SK-N-SH (cell line): Measurements from ENCODE around the gene MTPN. TPM values are rescaled to one million over a fixed set of nuclear protein-coding genes. Genes with fewer than 3 reads are reported as not detected.
A peak's percentile ranks its signal among the peaks of the same experiment; 100 is the strongest.

Experiments
- CTCF ChIA-PET: fragments of 300-600, 350-600 bp; formaldehyde crosslinking; extraction: SDS; loops from one replicate; lab custom pipeline; 2021; lab: Yijun Ruan, JAX
- POLR2A ChIA-PET: fragments of 350-600 bp; sonication (Branson Sonifier 250); formaldehyde crosslinking; extraction: SDS; loops from one replicate; lab custom pipeline; 2020; ENCODE audit warnings: antibody characterized with exemption, inconsistent platforms; lab: Yijun Ruan, JAX
- DNase-seq: peaks from one replicate; pipeline ENCODE4 v3.0.0; 2012
- H2AFZ ChIP-seq: fragments of 200-600 bp; sonication (generic); 2 replicates; pipeline ENCODE4 v1.8.1; 2016; ENCODE audit warnings: antibody characterized with exemption, mild to moderate bottlenecking, low read depth
- H3F3A ChIP-seq: fragments of 200-600 bp; sonication (generic); replicated peaks from 2 replicates; pipeline ENCODE3; 2016; ENCODE audit warnings: antibody characterized with exemption, mild to moderate bottlenecking; ENCODE audit not compliant: insufficient read depth
- H3K27ac ChIP-seq, 2 experiments: fragments of 200-500 bp in 1 of 2; fragments of 200-600 bp in 1 of 2; sonication (Bioruptor generic) in 1 of 2; sonication (generic), shearing (Covaris generic) in 1 of 2; 2 replicates each; pipeline versions ENCODE4 v1.5.1 to v1.6.1; 2014 to 2016; ENCODE audit warnings: low read depth in 2 of 2, inconsistent platforms in 1 of 2, low read length in 1 of 2, mild to moderate bottlenecking in 1 of 2, mixed read lengths in 1 of 2
- H3K27me3 ChIP-seq: fragments of 200-600 bp; sonication (generic), shearing (Covaris generic); 2 replicates; pipeline ENCODE4 v1.6.1; 2016; ENCODE audit warnings: mixed run types; ENCODE audit not compliant: insufficient read depth
- H3K36me3 ChIP-seq, 2 experiments: fragments of 200-500 bp in 1 of 2; fragments of 200-600 bp in 1 of 2; sonication (Bioruptor generic) in 1 of 2; sonication (generic) in 1 of 2; replicated peaks in 1 of 2; 2 replicates each; pipeline versions ENCODE3 to v1.5.1; 2014 to 2016; ENCODE audit warnings: low read length in 1 of 2, mild to moderate bottlenecking in 1 of 2; ENCODE audit not compliant: insufficient read depth in 2 of 2, control insufficient read depth in 1 of 2
- H3K4me1 ChIP-seq, 2 experiments: fragments of 200-500 bp in 1 of 2; fragments of 200-600 bp in 1 of 2; sonication (Bioruptor generic) in 1 of 2; sonication (generic), shearing (Covaris generic) in 1 of 2; 2 replicates each; pipeline versions ENCODE4 v1.5.1 to v1.6.1; 2014 to 2016; ENCODE audit warnings: low read depth in 1 of 2, low read length in 1 of 2, mixed run types in 1 of 2; ENCODE audit not compliant: insufficient read depth in 2 of 2, control insufficient read depth in 1 of 2
- H3K4me2 ChIP-seq: fragments of 200-600 bp; sonication (generic), shearing (Covaris generic); 2 replicates; pipeline ENCODE4 v1.6.1; 2017; ENCODE audit warnings: mixed run types
- H3K4me3 ChIP-seq, 2 experiments: fragments of 200-500 bp in 1 of 2; fragments of 200-600 bp in 1 of 2; sonication (Bioruptor generic) in 1 of 2; sonication (generic), shearing (Covaris generic) in 1 of 2; 2 replicates each; pipeline versions ENCODE4 v1.5.1 to v1.8.1; 2014 to 2016; ENCODE audit warnings: low read depth in 2 of 2, inconsistent platforms in 1 of 2, low read length in 1 of 2, mild to moderate bottlenecking in 1 of 2, mixed read lengths in 1 of 2, moderate library complexity in 1 of 2
- H3K79me2 ChIP-seq: fragments of 200-600 bp; sonication (generic); 2 replicates; pipeline ENCODE4 v1.8.1; 2017; ENCODE audit warnings: mild to moderate bottlenecking; ENCODE audit not compliant: insufficient read depth
- H3K9ac ChIP-seq: fragments of 200-600 bp; sonication (generic); 2 replicates; pipeline ENCODE4 v1.6.1; 2017; ENCODE audit warnings: mixed run types
- H3K9me2 ChIP-seq: fragments of 200-600 bp; sonication (generic); 2 replicates; pipeline ENCODE4 v1.6.1; 2017; ENCODE audit warnings: mixed run types
- H3K9me3 ChIP-seq: fragments of 200-600 bp; sonication (generic); 2 replicates; pipeline ENCODE4 v1.6.1; 2017; ENCODE audit warnings: mixed run types, mild to moderate bottlenecking, moderate library complexity
- H4K20me1 ChIP-seq: fragments of 200-600 bp; sonication (generic); 2 replicates; pipeline ENCODE4 v1.6.1; 2017; ENCODE audit warnings: mild to moderate bottlenecking, mixed run types; ENCODE audit not compliant: insufficient read depth
- CHD2 ChIP-seq: fragments of 150-350 bp; IDR thresholded peaks from 2 replicates; pipeline ENCODE4 v1.6.1; 2018; ENCODE audit warnings: low read length; ENCODE audit not compliant: partially characterized antibody
- CTCF ChIP-seq: fragments of 200-600 bp; sonication (generic); IDR thresholded peaks from 2 replicates; pipeline ENCODE4 v1.6.1; 2017; ENCODE audit warnings: antibody characterized with exemption, mild to moderate bottlenecking, moderate library complexity
- EP300 ChIP-seq, 2 experiments: IDR thresholded peaks; 2 replicates each; pipeline versions ENCODE4 v1.4.0 to v1.6.1; 2012; ENCODE audit warnings: borderline replicate concordance in 1 of 2, low read depth in 1 of 2, low read length in 1 of 2
- EZH2phosphoT487 ChIP-seq: fragments of 200-600 bp; sonication (generic); IDR thresholded peaks from 2 replicates; pipeline ENCODE4 v1.6.1; 2017; ENCODE audit warnings: low read depth, mixed run types, mild to moderate bottlenecking, antibody characterized with exemption, moderate library complexity, borderline replicate concordance
- FOSL2 ChIP-seq: IDR thresholded peaks from 2 replicates; pipeline ENCODE4 v1.4.0; 2012; ENCODE audit warnings: low read depth, mild to moderate bottlenecking, moderate library complexity, borderline replicate concordance
- FOXJ3 ChIP-seq: sonication (generic); formaldehyde crosslinking; IDR thresholded peaks from 2 replicates; pipeline ENCODE4 v1.5.1; 2020; ENCODE audit warnings: mild to moderate bottlenecking, missing genetic modification reagents
- FOXM1 ChIP-seq: IDR thresholded peaks from 2 replicates; pipeline ENCODE4 v1.4.0; 2012; ENCODE audit warnings: low read depth, mild to moderate bottlenecking
- GABPA ChIP-seq: IDR thresholded peaks from 2 replicates; pipeline ENCODE4 v1.4.0; 2012; ENCODE audit warnings: low read depth, mild to moderate bottlenecking
- MXI1 ChIP-seq: IDR thresholded peaks from 2 replicates; pipeline ENCODE4 v1.6.1; 2012; ENCODE audit warnings: mild to moderate bottlenecking, low read depth, low read length, improper control_type of control experiment
- NFIC ChIP-seq: IDR thresholded peaks from 2 replicates; pipeline ENCODE4 v1.4.0; 2012; ENCODE audit warnings: borderline replicate concordance
- NRF1 ChIP-seq: IDR thresholded peaks from 2 replicates; pipeline ENCODE4 v1.6.1; 2012; ENCODE audit warnings: low read depth, mild to moderate bottlenecking, low read length
- PBX3 ChIP-seq: IDR thresholded peaks from 2 replicates; pipeline ENCODE4; 2012
- RXRA ChIP-seq: IDR thresholded peaks from 2 replicates; pipeline ENCODE4 v1.4.0; 2012; ENCODE audit warnings: low read depth, mild to moderate bottlenecking, borderline replicate concordance
- SMC3 ChIP-seq: IDR thresholded peaks from 2 replicates; pipeline ENCODE4 v1.6.1; 2012; ENCODE audit warnings: low read depth, low read length, improper control_type of control experiment
- TAF1 ChIP-seq: IDR thresholded peaks from 2 replicates; pipeline ENCODE4 v1.6.1; 2012; ENCODE audit warnings: low read depth, mild to moderate bottlenecking, low read length, moderate library complexity, borderline replicate concordance
- TCF12 ChIP-seq: IDR thresholded peaks from 2 replicates; pipeline ENCODE4 v1.4.0; 2012
- TEAD4 ChIP-seq: IDR thresholded peaks from 2 replicates; pipeline ENCODE4 v1.4.0; 2012; ENCODE audit warnings: mild to moderate bottlenecking, borderline replicate concordance; ENCODE audit not compliant: insufficient read depth
- YY1 ChIP-seq: IDR thresholded peaks from 2 replicates; pipeline ENCODE4 v1.4.0; 2012; ENCODE audit warnings: low read depth, mild to moderate bottlenecking
- WGBS: methylation state at CpG from one replicate; pipeline ENCODE4 v1.1.6; 2017; ENCODE audit warnings: low lambda C conversion rate; 5-methylcytosine and 5-hydroxymethylcytosine counted together
- polyA plus RNA-seq, 3 experiments: library from polyadenylated mRNA; depleted of rRNA; stranded (reverse); fragments of >200 nt; gene quantifications; 2 replicates each; pipeline ENCODE4 v1.2.3, GENCODE V29; 2012
- TF ChIP-seq, protein P1 (sequence below): fragments of 150-350 bp; IDR thresholded peaks from 2 replicates; pipeline ENCODE4 v1.6.1; 2017; ENCODE audit warnings: antibody characterized with exemption, low read length, low read depth, borderline replicate concordance

Gene MTPN
- polyA plus RNA-seq, 1 of the 3 experiments (the other 2 are of a cell fraction): 135 TPM

DNA sequence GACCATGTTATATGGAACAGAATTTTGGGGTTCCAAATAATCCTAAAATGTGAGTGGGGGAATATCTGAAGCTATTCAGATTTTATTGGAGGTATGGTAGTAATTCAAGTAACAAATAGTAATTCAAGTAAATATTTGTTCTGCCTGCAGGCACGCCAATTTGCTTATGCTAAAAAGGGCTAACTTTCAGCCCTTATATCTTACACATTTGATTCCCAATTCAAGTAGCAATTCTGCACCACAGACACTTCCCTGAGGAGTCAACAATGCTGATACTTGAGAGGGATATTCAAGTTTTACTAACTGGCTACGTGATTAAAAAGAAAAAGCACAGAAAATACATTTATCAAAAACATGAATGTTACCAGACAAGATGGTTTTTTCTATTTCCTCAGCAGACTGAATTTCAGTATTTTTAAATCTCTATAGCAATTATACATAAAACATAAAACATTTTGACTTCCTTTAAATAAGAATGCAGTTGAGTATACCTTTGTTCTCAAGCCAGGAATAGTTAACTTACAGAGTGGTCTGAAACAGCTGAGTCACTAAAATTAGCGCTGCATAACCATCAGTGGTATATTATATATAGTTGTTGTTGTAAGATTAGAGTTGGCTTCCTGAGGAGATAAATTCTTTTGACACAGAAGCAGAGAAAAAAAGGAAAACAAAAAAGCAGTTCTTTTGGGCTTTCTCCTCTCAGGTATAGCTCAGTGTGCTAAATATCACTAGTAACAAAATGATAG lies 33.9 kb downstream of the MTPN start:
- no peak for DNase-seq
- TF ChIP-seq EP300 (IDR thresholded peaks at IDR 0.05; ENCODE audit: borderline replicate concordance in 1 of 2, low read depth in 1 of 2, low read length in 1 of 2) (no peak), GABPA (no peak), NRF1 (no peak), CHD2 (no peak), EZH2phosphoT487 (no peak), FOXM1 (no peak), TCF12 (no peak), NFIC (no peak), YY1 (no peak), FOXJ3 (CRISPR knock-in tag) (no peak), MXI1 (no peak), PBX3 (no peak), TEAD4 (no peak), FOSL2 (no peak), RXRA (no peak), CTCF (no peak), TAF1 (no peak), SMC3 (no peak)
- TF ChIP-seq, protein P1, sequence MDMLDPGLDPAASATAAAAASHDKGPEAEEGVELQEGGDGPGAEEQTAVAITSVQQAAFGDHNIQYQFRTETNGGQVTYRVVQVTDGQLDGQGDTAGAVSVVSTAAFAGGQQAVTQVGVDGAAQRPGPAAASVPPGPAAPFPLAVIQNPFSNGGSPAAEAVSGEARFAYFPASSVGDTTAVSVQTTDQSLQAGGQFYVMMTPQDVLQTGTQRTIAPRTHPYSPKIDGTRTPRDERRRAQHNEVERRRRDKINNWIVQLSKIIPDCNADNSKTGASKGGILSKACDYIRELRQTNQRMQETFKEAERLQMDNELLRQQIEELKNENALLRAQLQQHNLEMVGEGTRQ: no peak
- H4K20me1 ChIP-seq: peaks cover 49% of the 10 kb centered on the region
- H3K79me2 ChIP-seq: peaks cover 96% of the 10 kb centered on the region
- H3K9me2 ChIP-seq: no peaks in the 10 kb centered on the region
- 0 out of 4 replicates have a peak overlapping the region, but pooled peaks of 1 of the 2 experiments have one; percentile 8 for H3K27ac ChIP-seq
- H3K27me3 ChIP-seq: no peaks in the 10 kb centered on the region
- no peaks in the 10 kb centered on the region for H3K9me3 ChIP-seq
- H3F3A ChIP-seq: peaks cover 3% of the 10 kb centered on the region
- WGBS: 96% methylated on average over 3 of the region's 3 CpGs
- POLR2A ChIA-PET: no interaction called here
- CTCF ChIA-PET: interaction anchor here (0.8 to 1.5 kb wide), 3 partner anchors 12 to 142 kb away, joined by 3 to 4 read pairs (median 3); no protein-coding TSS in a partner anchor
- no peak overlapping the region for H3K4me3 ChIP-seq
- peaks cover 7% of the 10 kb centered on the region in 2 experiments; a peak in 3 of 4 replicates for H3K4me1 ChIP-seq
- H3K9ac ChIP-seq: no peak overlapping the region
- no peak overlapping the region for H3K4me2 ChIP-seq
- H3K36me3 ChIP-seq: peaks cover 55 to 65% of the 10 kb centered on the region in 2 experiments
- no peak overlapping the region for H2AFZ ChIP-seq
